ENCODE measurements around the gene SRCAP.

The SRCAP gene

DNA sequence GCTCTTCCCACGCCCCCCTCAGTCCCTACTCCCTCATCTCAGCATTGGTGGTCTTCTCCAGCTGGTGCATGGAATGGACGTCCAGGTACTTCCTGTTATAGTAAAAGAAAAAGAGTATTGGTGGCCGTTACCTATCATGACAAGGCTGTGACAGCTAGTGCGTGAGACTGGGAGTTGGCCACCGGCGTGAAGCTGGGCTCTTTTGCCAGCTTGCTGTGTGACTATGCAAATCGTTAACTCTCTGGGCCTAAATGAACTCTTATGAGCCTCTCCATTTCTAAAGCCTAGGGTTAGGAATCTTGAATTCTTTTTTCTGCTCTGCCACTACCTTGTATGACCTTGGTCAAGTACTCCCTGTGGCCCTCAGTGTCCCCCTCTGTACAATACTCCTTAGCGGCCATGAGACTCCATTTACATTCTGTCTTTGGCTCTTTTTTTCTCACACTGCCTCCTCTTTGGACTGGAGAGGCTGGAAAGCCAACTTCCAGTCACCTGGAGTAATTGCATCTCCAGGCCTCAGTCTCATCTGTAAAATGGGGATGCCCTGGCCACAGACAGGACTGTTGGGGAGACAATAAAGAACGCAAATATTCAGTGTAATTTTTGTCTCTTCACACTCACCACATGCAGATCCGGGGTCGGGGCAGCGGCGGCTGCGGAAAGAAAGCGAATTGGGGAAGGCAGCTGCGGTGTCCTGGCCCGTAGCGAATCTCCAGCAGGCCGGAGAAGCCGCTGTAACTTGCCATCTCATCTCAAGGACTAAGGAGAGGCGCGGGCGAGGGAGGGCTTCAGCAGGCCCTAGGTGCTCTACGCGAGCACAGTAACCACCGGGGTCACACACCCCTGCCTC is 61.8 kb downstream of the SRCAP start:
- DNase-seq: no peak

DNA sequence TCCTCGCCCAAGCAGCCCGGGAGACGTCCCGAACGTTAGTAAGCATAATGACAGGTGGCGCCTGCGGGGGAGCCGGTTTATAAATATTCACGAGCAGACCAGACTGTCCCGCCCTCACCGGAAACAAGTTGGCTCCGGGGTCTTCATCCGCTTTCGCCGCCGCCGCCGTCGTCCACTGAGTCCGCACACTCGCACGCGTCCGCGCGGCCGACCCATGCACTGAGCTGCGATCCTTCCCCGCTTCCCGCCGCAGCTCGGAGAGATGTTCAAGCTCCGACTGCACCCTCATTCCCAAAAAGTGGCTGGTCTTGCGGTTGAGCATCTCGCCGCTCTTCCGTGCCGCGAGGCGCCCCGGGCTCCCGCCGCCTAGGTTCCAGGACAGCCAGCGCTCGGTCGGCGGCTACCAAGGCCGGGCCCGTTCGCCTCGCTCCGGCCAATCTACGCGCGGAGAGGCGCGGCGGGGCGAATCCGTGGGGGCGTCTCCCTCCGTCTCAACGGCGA is 62.5 kb downstream of the SRCAP start:
- peak; percentile 64 for DNase-seq

DNA sequence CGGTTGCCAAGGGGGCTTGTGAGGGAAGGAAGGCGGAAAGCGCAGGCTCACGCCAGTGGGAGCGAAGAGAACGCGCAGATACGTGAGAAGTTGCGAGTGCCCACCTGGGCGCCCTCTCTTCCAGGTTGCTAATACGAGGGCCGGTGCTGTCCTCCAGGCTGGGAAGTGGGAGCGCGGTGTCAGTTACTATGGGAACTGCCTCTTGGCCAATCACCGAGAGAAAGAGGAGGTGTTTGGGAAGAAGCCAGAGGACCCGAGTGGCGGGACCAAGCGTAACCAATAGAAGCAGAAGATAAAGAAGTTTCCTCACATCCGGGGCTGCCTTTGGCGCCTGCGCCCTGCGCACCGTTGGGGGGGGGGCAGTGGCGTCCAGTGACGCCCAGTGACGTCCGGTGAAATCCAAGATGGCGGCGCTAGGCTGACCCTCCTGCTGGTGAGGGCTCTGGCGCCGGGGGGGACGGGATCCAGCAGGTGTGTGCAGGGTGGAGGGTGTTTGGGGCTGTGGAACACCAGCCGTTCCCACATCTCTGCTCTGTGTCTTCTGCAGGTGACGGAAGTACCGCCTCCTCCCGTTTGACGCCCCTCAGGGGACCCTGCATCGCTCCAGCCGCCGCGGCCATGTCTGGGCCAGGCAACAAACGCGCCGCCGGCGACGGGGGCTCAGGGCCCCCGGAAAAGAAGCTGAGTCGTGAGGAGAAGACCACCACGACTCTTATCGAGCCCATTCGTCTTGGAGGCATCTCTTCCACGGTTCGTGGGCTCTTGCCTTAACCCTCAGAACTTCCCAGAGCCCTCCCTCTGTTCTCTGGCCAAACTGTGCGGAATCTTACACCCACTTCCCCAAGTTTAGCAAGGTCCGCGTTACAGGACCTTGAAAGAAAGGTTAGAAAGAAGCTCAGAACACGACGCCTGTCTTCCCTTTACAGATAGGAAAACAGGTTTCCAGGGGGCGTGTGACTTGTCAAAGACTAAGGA is 63.2 kb downstream of the SRCAP start, which contains the start of the genes CFAP119 and RNF40:
CFAP119 (minus strand) TSS at position 135 of the 975 bp plus-strand sequence. CDS start 314 bp downstream, outside the sequence.
RNF40 (plus strand) TSS at position 395 of the 975 bp plus-strand sequence; CDS start at position 619, 224 bp downstream.
- DNase-seq: peak; percentile 97

GRCh38 chr16:30762991-30763725 is 64.2 kb downstream of the SRCAP start:
- DNase-seq: no peak

GRCh38 chr16:30764086-30764485 is 65.1 kb downstream of the SRCAP start:
- no peak for DNase-seq

DNA sequence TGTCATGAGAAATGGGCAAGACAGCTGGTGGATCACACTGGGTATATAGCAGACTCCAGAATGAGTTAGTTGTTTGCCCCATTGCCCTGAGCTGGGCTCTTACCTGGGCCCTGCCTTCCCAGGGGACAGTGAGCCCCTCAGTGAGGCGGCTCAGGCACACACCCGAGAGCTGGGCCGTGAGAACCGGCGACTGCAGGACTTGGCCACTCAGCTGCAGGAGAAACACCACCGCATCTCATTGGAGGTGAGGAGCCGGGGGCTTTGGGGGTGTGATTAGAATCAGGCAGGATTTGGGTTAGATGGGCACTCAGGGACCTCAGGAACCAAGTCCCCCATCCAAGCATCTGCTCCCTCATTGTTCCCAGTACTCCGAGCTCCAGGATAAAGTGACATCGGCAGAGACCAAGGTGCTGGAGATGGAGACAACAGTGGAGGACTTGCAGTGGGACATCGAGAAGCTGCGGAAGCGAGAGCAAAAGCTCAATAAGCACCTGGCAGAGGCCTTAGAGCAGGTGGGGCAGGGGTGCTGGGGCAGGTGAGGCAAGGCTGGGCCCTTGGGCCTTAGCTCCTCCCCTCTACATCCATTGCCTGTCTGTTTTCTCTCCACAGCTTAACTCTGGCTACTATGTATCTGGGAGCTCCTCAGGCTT is 66.0 kb downstream of the SRCAP start:
- DNase-seq: no peak

- no peak for DNase-seq
Observed at GRCh38 chr16:30766206-30766932, 67.4 kb downstream of the SRCAP start.

DNA sequence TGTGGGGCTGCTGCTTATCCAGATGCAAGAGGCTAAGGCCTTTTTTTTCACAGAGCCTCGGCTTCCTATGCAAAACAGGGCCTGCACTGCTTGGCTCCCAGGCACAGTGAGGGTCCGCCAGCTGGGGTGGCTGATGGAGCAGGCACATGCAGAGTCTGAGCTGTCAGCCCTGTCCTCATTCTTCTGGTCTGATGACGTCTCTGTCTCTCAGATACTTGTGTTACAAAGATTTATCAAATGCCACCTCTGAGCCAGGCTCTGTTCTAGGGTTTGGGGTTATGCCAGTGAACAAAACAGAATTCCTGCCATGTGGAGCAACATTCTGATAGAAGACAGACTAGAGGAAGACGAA is 67.9 kb downstream of the SRCAP start:
- DNase-seq: no peak

DNA sequence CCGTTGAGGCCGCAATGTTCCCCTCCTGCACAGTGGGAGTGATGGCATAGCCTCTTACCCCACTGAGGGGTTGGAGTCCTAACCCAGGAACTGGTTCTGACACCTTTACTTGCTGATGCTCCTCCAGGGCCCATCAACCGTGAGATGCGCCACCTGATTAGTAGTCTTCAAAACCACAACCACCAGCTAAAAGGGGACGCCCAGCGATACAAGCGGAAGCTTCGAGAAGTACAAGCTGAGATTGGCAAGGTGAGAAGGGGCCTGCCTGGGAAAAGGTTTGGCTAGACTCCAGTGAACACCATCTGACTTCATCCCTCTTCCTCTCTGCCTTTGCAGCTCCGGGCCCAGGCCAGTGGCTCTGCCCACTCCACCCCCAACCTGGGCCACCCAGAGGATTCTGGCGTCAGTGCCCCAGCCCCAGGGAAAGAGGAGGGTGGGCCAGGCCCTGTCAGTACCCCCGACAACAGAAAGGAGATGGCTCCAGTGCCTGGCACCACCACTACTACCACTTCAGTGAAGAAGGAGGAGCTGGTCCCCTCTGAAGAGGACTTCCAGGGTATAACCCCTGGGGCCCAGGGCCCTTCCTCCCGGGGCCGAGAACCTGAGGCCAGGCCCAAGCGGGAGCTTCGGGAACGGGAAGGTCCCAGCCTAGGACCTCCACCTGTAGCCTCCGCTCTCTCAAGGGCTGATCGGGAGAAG is 68.9 kb downstream of the SRCAP start:
- no peak for DNase-seq

DNA sequence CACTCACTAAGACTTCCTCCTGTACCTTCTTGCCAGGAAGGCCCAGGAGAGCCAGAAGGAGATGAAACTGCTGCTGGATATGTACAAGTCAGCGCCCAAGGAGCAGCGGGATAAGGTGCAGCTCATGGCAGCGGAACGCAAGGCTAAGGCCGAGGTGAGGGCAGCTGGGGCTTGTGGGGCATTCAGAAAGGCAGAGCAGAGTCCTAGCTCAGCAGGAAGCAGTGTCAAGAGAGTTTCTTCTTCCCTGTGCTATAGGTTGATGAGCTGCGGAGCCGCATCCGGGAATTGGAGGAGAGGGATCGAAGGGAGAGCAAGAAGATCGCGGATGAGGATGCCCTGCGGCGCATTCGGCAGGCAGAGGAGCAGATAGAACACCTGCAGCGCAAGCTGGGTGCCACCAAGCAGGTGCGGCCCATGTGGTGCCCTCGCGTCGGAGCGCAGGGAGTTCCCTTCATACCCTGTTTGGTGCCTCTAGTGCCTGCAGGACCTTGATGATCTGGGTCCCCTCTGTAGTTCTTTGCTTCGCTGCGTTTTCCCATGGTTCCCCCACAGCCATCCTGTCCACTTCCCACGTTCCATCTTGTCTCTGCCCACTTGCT is 69.7 kb downstream of the SRCAP start:
- no peak for DNase-seq

- no peak for DNase-seq
Observed at GRCh38 chr16:30769379-30770089, 70.6 kb downstream of the SRCAP start.

DNA sequence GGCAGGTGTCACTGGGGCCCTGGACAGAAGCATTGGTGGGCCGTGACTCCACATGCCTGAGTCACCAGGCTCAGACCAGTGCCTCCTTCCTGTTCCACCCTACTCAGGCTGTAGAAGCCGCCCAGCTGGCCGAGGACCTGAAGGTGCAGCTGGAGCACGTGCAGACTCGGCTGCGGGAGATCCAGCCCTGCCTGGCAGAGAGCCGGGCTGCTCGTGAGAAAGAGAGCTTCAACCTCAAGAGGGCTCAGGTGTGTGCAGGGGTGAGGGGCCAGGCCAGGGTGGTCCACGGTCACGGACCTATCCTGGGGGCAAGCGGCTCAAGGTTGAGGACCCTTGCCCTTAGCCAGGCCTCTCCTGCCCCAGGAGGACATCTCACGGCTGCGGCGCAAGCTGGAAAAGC is 72.8 kb downstream of the SRCAP start:
- DNase-seq: no peak

DNA sequence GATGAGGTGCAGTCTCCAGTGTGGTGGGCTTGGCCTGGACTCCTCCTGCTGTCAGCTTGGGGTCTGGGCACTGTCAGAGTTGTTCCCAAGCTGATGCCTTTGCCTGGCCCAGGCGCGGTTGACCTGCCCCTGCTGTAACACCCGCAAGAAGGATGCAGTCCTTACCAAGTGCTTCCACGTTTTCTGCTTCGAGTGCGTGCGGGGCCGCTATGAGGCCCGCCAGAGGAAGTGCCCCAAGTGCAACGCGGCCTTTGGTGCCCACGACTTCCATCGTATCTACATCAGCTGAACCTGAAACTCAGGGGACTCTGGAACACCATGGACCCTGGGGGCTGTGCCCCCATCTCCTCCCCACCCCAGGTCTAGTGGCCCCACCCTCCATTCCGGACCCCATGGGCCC is 74.9 kb downstream of the SRCAP start:
- DNase-seq: no peak

GRCh38 chr16:30774367-30775130 is 75.6 kb downstream of the SRCAP start:
- DNase-seq: no peak

DNA sequence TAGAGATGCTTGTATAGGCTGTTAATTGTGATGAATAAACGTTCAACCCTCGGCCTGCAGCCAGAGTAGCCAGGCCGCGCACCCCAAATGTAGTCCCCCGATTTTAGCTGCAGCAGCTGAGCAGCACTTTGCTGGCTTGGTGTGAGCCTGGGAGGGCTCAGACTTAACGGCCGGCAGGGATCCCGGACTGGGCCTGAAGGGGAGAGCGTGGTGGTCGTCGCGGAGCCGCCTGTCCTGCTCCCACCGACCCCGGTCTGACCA is 76.1 kb downstream of the SRCAP start:
- no peak for DNase-seq

DNA sequence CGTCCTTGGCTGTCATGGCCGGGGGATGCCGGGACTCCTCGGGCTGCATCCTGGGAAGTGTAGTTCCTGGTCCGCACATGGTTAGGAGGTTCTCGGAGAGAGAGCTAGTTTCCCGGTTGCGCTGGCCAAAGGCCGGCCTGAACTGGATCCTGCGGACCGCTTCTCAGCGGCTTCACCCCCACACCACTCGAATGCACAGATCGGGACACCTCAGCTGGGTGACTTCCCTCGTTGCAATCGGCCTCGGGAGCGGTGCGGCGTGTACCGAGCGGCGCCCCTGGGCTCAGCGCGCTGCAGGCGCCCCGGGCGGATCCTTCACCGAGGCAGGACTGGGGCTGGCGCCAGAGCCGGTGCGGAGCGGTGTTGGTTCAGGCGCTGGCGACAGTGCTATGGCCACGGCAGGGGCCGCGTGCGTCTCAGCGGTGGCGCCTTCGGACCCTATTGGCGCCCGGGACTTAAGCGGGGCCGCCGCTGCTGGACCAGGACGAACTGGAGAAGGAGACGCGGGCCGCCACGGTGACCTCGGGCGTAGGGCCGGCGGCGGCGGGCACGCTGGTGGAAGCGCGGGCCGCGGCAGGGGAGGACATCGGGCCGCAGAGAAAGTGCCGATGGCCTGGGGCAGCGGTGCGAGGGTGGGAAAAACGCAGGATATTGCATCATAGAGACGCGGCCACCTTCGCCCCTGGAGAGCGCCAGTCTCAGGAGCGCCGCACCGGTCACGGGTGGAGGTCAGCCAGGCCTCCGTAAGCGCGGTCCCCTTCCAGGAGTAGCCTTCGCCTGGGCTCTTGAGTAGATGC is 76.6 kb downstream of the SRCAP start:
- peak; percentile 78 for DNase-seq

DNA sequence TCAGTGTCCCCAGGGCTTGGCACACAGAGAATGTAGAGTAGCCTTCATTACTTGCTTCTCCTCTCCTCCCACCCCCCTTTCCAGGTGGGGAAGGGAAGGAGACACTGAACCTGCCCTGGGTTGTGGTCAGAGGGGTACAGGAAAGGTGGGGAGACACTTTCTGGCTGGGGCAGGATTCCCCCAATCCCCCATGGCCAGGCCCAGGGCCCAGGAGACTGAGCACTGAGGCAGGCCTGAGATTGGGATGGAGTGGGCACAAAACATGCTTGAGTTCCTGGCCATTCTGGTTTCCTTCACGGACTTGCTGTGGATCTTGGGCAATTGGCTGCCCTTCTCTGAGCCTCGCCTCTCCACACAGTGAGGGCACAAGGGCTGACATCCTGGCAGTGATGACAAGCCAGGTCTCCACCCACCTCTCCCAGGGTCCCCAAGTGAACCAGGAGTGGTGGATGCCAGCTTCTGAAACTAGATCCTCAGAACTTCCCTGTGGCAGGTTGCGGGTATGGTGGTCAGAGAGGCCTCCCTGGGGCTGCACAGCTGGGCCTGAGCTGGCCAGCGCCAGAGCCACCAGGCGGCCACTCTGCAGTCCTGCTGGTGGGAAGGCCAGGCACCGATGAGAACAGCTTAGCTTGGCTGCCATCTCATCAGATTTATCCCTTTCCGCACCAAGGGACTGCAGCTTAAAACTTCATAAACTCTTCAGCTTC is 78.8 kb downstream of the SRCAP start:
- no peak for DNase-seq

Measured in NCI-H2227 treated with DMSO at 0.1 percent for 48 hours (cell line).